Measurements from ENCODE around the gene DLL1. TPM values are rescaled to one million over a fixed set of nuclear protein-coding genes. Genes with fewer than 3 reads are reported as not detected.

DLL1 gene
- total and polyA plus RNA-seq, 8 donors: 10.8 to 21.6 (median 15.3) TPM

GRCh38 chr6:170293341-170294231 is 2.7 kb upstream of the DLL1 start:
- FAIRE-seq (no peak), DNase-seq (no peak), ATAC-seq (no peak)
- TF ChIP-seq, protein P1, sequence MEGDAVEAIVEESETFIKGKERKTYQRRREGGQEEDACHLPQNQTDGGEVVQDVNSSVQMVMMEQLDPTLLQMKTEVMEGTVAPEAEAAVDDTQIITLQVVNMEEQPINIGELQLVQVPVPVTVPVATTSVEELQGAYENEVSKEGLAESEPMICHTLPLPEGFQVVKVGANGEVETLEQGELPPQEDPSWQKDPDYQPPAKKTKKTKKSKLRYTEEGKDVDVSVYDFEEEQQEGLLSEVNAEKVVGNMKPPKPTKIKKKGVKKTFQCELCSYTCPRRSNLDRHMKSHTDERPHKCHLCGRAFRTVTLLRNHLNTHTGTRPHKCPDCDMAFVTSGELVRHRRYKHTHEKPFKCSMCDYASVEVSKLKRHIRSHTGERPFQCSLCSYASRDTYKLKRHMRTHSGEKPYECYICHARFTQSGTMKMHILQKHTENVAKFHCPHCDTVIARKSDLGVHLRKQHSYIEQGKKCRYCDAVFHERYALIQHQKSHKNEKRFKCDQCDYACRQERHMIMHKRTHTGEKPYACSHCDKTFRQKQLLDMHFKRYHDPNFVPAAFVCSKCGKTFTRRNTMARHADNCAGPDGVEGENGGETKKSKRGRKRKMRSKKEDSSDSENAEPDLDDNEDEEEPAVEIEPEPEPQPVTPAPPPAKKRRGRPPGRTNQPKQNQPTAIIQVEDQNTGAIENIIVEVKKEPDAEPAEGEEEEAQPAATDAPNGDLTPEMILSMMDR (IDR thresholded peaks at IDR 0.05): no peak
- no peaks in the 10 kb centered on the region for H3K36me3 ChIP-seq
- intact Hi-C loops (cut with DNase I): loop anchor here in 1 of 3 donors (10.0 kb wide), 2 partner anchors 329 to 459 kb away; no protein-coding TSS in a partner anchor
- WGBS, 2 donors: 74 to 78% methylated on average over 23 of the region's 23 CpGs
- no peak overlapping the region for H3K4me3 ChIP-seq
- H3K27ac ChIP-seq: no peak overlapping the region
- H3K9me3 ChIP-seq: no peaks in the 10 kb centered on the region
- H3K4me1 ChIP-seq: peaks cover 27 to 35% (median 34%) of the 10 kb centered on the region in 3 donors
- H3K27me3 ChIP-seq: no peaks in the 10 kb centered on the region

- no peak for FAIRE-seq
- no peaks in the 10 kb centered on the region for H3K27me3 ChIP-seq
- TF ChIP-seq, protein P1 (IDR thresholded peaks at IDR 0.05): no peak
- peak in 1 of 4 donors; percentile 7 for ATAC-seq
- no peak for DNase-seq
- H3K4me1 ChIP-seq: peaks cover 24 to 37% (median 31%) of the 10 kb centered on the region in 3 donors
- H3K4me3 ChIP-seq: peak overlapping the region in 2 of 4 donors; percentile 77 to 80
- intact Hi-C loops (cut with DNase I): loop anchor here in 1 of 3 donors (10.0 kb wide), 2 partner anchors 328 to 458 kb away; no protein-coding TSS in a partner anchor
- no peaks in the 10 kb centered on the region for H3K36me3 ChIP-seq
- H3K9me3 ChIP-seq: no peaks in the 10 kb centered on the region
- no peak overlapping the region for H3K27ac ChIP-seq
- WGBS, 2 donors: 15 to 22% methylated on average over 13 of the region's 13 CpGs
Measured at GRCh38 chr6:170292407-170293158, 1.7 kb upstream of the DLL1 start.

DNA sequence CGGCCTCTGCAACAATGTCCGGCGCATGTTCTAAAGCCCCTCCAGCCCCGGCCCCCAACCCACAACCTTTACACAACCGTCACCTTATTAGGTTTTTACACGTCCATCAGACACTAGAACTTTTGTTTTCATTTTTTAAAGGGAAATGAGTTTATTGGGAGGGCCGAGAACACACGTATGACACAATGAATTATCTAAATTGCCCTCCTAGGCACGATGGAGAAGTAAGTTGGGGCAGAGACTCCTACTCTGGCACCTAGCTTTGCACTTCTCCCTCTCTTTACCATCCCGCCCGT is 1.2 kb upstream of the DLL1 start:
- Histone ChIP-seq H3K27me3 (no peaks in the 10 kb centered on the region), H3K36me3 (no peaks in the 10 kb centered on the region), H3K9me3 (no peaks in the 10 kb centered on the region), H3K4me1 (peaks cover 19 to 38% (median 28%) of the 10 kb centered on the region in 3 donors), H3K27ac (peak overlapping the region in 1 of 4 donors; percentile 30), H3K4me3 (peak overlapping the region in 3 of 4 donors; percentile 26 to 80 (median 77))
- TF ChIP-seq, protein P1 (IDR thresholded peaks at IDR 0.05): no peak
- no peak for ATAC-seq
- no peak for DNase-seq
- FAIRE-seq: no peak
- intact Hi-C loops (cut with DNase I): loop anchor here in 1 of 3 donors (10.0 kb wide), 2 partner anchors 327 to 457 kb away; no protein-coding TSS in a partner anchor
- WGBS, 2 donors: 27 to 30% methylated on average over 11 of the region's 11 CpGs

DNA sequence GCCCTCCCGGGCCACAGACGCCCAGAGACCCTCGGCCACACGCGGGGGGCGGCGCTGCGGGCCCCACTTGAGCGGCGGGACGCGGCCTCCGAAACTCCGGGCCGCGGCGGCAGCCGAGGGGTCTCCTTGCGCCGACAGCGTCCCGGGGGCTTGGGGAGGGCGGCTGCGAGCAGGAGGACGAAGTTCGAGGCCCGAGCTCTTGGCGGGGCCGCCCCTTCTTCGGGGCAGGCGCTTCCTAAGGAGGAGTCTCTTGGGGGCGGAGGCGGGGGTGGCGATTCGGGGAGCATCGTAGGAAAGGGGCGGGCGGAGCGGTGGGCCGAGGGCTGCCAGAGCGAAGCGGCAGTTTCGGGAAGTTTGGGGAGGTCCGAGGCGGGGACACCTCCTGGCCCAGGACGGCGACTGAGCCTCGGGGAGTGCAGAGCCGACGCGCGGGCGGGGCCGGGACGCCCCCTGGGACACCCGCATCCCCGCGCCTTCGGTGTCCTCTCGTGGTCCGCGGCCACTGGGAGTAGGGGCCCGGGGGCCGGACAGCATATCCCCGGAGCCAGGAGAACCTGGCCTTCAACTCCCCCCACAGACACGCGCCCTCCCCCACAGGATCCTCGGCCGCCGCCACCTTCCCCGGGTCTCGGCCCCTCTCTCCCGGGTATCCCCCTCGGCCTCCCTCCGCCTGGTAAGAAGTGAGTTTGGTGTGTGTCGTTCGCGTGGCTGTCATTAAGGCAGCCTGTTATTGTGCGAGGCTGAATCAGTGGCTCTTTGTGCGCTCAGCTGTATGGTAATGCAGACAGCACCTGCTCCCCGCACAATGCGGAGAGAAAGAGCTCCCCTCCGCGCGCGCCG is 613 bp upstream of the DLL1 start:
- Histone ChIP-seq H3K27ac (peak overlapping the region in 2 of 4 donors; percentile 17 to 30), H3K4me1 (peaks cover 13 to 34% (median 22%) of the 10 kb centered on the region in 3 donors), H3K9me3 (no peaks in the 10 kb centered on the region), H3K27me3 (no peaks in the 10 kb centered on the region), H3K4me3 (peak overlapping the region; percentile 23 to 80 (median 52)), H3K36me3 (no peaks in the 10 kb centered on the region)
- no peak for FAIRE-seq
- ATAC-seq: peak; percentile 14 to 53 (median 32)
- intact Hi-C loops (cut with DNase I): loop anchor here in 1 of 3 donors (10.0 kb wide), 2 partner anchors 327 to 457 kb away; no protein-coding TSS in a partner anchor
- DNase-seq: peak in 3 of 6 donors; percentile 45 to 70 (median 62)
- TF ChIP-seq, protein P1 (IDR thresholded peaks at IDR 0.05): no peak
- whole genome bisulfite sequencing, 2 donors: 8 to 9% methylated on average over 82 to 87 of the region's 87 CpGs
